ENCODE results near the gene SIRPA. TPM values are rescaled to one million over a fixed set of nuclear protein-coding genes. Genes with fewer than 3 reads are reported as not detected.

SIRPA gene
- total and polyA plus RNA-seq, 2 of the 8 experiments (the other 6 are each of a cell fraction or from before 2014, with no cell fraction given), result 3.9 to 4.3 TPM

DNA sequence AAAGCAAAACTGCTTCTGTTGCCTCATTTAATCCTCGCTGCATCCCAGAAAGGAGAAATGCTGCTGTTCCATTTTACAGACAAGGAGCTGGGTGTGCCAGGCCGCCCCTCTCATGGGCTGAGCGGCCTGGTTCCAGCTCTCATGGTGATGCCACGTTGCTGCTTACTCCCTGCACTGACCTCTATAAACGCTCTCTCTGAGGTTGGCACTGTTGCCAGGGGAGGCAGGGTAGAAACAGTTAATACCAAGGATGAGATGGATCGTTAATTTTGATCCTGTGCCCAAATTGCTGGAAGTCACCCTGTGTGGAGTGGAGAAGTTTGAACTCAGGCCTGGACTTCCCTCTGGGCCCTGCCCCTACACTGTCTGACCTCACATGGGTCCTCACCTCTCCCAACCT, 25.6 kb downstream of the SIRPA start:
- Histone ChIP-seq H3K23me2 (ENCODE audit: low read depth, low read length) (no peaks in the 10 kb centered on the region), H4K5ac (ENCODE audit: insufficient read length, low read depth, low read length) (no peak overlapping the region), H3K18ac (ENCODE audit: extremely low read depth, low read length) (no peak overlapping the region), H3K14ac (ENCODE audit: insufficient read length) (no peak overlapping the region), H2BK15ac (ENCODE audit: low read length) (no peak overlapping the region), H3K79me2 (ENCODE audit: control insufficient read depth in 1 of 2, insufficient read depth in 2 of 2, low read length in 2 of 2) (no peaks in the 10 kb centered on the region), H3K23ac (ENCODE audit: insufficient read length) (no peak overlapping the region), H3K27ac (ENCODE audit: low read depth, low read length) (no peak overlapping the region), H3K4me2 (ENCODE audit: insufficient read depth in 1 of 2, low read depth in 2 of 2, low read length in 2 of 2) (no peak overlapping the region), H3K56ac (replicated peaks; ENCODE audit: insufficient read length, low read depth, low read length) (no peak overlapping the region), H3K27me3 (replicated peaks in 1 of 4; ENCODE audit: control insufficient read depth in 3 of 4, extremely low read depth in 1 of 4, insufficient read depth in 3 of 4, low read length in 3 of 4) (no peaks in the 10 kb centered on the region), H4K8ac (ENCODE audit: extremely low read depth, insufficient read depth, low read length) (no peak overlapping the region), H2BK5ac (ENCODE audit: low read depth, low read length) (no peak overlapping the region), H4K20me1 (replicated peaks in 1 of 2; ENCODE audit: control insufficient read depth in 1 of 2, insufficient read depth in 2 of 2, low read length in 2 of 2) (no peaks in the 10 kb centered on the region), H2AFZ (ENCODE audit: low read length) (no peak overlapping the region), H4K91ac (replicated peaks; ENCODE audit: insufficient read length, low read length) (peak overlapping the region; percentile 17), H3K4me3 (ENCODE audit: extremely low read depth in 1 of 4, insufficient read depth in 2 of 4, low read depth in 3 of 4, low read length in 4 of 4) (no peak overlapping the region), H2BK12ac (ENCODE audit: low read depth, low read length) (peak overlapping the region; percentile 56; the same call in 1 of the 2 replicates), H3K9me3 (ENCODE audit: insufficient read depth in 2 of 2, low read depth in 1 of 2, low read length in 1 of 2) (no peaks in the 10 kb centered on the region), H2BK20ac (ENCODE audit: low read length) (no peak overlapping the region), H3K4ac (replicated peaks; ENCODE audit: insufficient read length, low read depth, low read length) (no peak overlapping the region), H3K9ac (replicated peaks in 1 of 4; ENCODE audit: extremely low read depth in 1 of 4, low read depth in 3 of 4, low read length in 3 of 4) (no peak overlapping the region), H3K4me1 (replicated peaks in 1 of 4; ENCODE audit: control insufficient read depth in 3 of 4, insufficient read depth in 4 of 4, low read length in 3 of 4) (no peaks in the 10 kb centered on the region; a peak in 1 of 7 replicates), H3K36me3 (ENCODE audit: control insufficient read depth in 2 of 4, insufficient read depth in 4 of 4, low read length in 3 of 4) (no peaks in the 10 kb centered on the region; a peak in 1 of 8 replicates), H2BK120ac (replicated peaks; ENCODE audit: low read depth, low read length) (no peak overlapping the region), H2AK5ac (ENCODE audit: low read depth, low read length) (no peak overlapping the region), H3K79me1 (ENCODE audit: low read depth, low read length) (no peaks in the 10 kb centered on the region)
- no peak for DNase-seq (ENCODE audit: low read depth in 1 of 2, low spot score in 2 of 2)
- WGBS, 2 experiments (ENCODE audit: extremely low coverage in 1 of 2, insufficient coverage in 1 of 2, insufficient read length in 1 of 2, insufficient replicate concordance in 2 of 2, low coverage in 1 of 2, low lambda C conversion rate in 2 of 2, missing lambda C conversion rate in 1 of 2), result 98% methylated on average over 6 of the region's 6 CpGs; no CpG with 5 or more reads in 1 of the 2 experiments
- CTCF ChIA-PET (ENCODE audit: partially characterized antibody), result interaction anchor here (3.0 kb wide), 1 partner anchor 21 kb away, joined by 9 read pairs; no protein-coding TSS in a partner anchor
- POLR2A ChIA-PET (ENCODE audit: partially characterized antibody), result no interaction called here
- no peak for FAIRE-seq
- no peak for TF ChIP-seq JUN (IDR thresholded peaks at IDR 0.05; ENCODE audit: low read depth, low read length)
- TF ChIP-seq SIX5 (IDR thresholded peaks at IDR 0.05; ENCODE audit: low read depth, low read length), result no peak
- TF ChIP-seq RXRA (IDR thresholded peaks at IDR 0.05; ENCODE audit: insufficient read depth, low read depth, low read length), result no peak
- TF ChIP-seq KDM1A (IDR thresholded peaks at IDR 0.05; ENCODE audit: borderline replicate concordance, low read length), result no peak
- TF ChIP-seq NANOG (IDR thresholded peaks at IDR 0.05; ENCODE audit: insufficient read depth, low read depth, low read length, poor library complexity, severe bottlenecking), result no peak
- no peak for TF ChIP-seq TEAD4 (IDR thresholded peaks at IDR 0.05; ENCODE audit: low read depth, low read length)
- TF ChIP-seq GTF2F1 (IDR thresholded peaks at IDR 0.05; ENCODE audit: borderline replicate concordance, low read depth, low read length), result no peak
- TF ChIP-seq GABPA (IDR thresholded peaks at IDR 0.05; ENCODE audit: borderline replicate concordance, insufficient read depth, low read length), result no peak
- no peak for TF ChIP-seq SUZ12 (IDR thresholded peaks at IDR 0.05; ENCODE audit: low read length)
- no peak for TF ChIP-seq POU5F1 (IDR thresholded peaks at IDR 0.05; ENCODE audit: low read depth, low read length)
- TF ChIP-seq SP4 (IDR thresholded peaks at IDR 0.05; ENCODE audit: low read length), result no peak
- no peak for TF ChIP-seq BRCA1 (IDR thresholded peaks at IDR 0.05; ENCODE audit: low read depth, low read length)
- TF ChIP-seq TBP (IDR thresholded peaks at IDR 0.05; ENCODE audit: low read depth, low read length), result no peak
- TF ChIP-seq KDM4A (IDR thresholded peaks at IDR 0.05; ENCODE audit: low read depth, low read length, severe bottlenecking), result no peak
- no peak for TF ChIP-seq SRF (IDR thresholded peaks at IDR 0.05; ENCODE audit: low read depth, low read length)
- TF ChIP-seq MAFK (IDR thresholded peaks at IDR 0.05; ENCODE audit: low read depth, low read length), result no peak
